GM21367 (cell line): ENCODE results near the gene TP73.
"Not testable (repeated sequence)": the region's sequence is repeated elsewhere in the genome, so short reads cannot be mapped to it uniquely, and the experiment has no call there.

Source experiments
- ATAC-seq: cut with Tn5 transposase; IDR thresholded peaks from one replicate; pipeline ENCODE4 v1.9.1; 2021; ENCODE audit not compliant: unreplicated experiment

TP73 gene

DNA sequence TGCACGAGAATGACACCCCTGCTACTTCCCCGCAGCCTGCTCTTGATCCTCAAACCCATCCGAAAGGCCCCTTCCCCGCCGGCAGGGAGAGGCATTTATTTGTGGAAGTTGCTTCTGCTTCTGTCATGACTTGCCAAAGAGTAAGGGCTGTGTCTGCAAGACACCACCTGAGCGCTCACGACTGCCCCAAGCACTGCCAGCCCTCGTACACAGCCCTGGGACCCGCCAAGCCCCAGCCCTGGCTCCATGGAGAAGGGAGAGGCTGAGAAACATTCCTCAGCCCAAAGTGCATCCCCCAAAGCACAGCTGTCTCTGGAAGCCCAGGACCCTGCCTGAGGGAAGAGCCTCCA is 33.8 kb upstream of the TP73 start:
- no peak for ATAC-seq

DNA sequence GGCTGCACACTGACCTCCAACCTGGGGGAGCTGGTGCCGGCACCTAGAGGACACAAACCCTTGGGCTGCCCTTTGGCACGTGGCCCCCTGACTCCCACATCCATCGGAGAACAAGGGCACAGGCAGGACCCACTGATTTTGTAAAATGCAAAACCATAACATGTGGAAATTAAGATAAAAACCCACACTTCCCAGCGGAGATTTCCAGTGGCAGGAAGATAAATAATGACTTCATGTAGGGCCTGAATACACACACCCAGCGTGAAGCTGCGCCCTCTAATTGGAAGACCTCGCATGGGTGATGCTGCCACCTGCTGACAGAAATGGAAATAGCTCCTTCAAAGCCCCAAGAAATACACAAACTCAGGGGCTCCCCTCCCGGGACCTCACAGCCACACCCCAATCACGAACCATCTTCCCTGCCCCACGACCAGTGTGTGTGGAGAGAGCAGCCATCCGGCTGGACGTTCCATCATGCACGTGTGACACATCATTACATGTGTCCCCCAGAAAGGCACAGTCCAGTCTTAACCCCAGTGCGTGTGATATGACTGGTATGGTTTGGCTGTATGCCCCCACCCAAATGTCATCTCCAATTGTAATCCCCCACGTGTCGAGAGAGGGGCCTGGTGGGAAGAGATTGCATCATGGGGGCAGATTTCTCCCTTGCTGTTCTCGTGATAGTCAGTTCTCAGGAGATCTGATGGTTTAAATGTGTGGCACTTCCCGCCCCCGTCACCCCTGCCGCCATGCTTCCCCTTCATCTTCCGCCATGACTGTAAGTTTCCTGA is 33.2 kb upstream of the TP73 start:
- ATAC-seq = peak; percentile 54

DNA sequence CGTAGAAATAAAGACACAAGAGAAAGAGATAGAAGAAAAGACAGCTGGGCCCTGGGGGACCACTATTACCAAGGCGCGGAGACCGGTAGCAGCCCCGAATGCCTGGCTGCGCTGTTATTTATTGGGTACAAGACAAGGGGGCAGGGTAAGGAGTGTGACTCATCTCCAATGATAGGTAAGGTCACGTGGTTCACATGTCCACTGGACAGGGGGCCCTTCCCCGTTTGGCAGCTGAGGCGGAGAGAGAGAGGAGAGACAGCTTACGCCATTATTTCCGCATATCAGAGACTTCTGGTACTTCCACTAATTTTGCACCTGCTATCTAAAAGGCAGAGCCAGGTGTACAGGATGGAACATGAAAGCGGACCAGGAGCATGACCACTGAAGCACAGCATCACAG is 31.6 kb upstream of the TP73 start:
- ATAC-seq = no peak

DNA sequence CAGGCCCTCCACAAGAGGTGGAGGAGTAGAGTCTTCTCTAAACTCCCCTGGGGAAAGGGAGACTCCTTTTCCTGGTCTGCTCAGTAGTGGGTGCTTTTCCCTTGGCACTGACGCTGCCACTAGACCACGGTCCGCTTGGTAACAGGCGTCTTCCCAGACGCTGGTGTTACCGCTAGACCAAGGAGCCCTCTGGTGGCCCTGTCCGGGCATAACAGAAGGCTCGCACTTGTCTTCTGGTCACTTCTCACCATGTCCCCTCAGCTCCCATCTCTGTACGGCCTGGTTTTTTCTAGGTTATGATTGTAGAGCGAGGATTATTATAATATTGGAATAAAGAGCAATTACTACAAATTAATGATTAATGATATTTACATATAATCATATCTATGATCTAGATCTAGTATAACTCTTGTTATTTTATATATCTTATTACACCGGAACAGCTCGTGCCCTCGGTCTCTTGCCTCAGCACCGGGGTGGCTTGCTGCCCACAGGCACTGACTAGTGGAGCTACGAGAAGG is 31.1 kb upstream of the TP73 start:
- ATAC-seq = not testable (repeated sequence)

DNA sequence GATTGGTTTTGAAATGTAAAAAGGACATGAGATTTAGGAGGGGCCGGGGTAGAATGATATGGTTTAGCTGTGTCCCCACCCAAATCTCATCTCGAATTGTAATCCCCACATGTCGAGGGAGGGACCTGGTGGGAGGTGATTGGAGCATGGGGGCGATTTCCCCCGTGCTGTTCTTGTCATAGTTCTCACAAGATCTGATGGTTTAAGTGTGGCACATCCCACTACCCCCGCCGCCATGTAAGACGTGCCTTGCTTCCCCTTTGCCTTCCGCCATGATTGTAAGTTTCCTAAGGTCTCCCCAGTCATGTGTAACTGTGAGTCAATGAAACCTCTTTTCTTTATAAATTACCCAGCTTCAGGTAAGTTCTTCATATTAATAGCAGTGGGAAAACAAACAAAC is 30.2 kb upstream of the TP73 start:
- ATAC-seq = not testable (repeated sequence)

DNA sequence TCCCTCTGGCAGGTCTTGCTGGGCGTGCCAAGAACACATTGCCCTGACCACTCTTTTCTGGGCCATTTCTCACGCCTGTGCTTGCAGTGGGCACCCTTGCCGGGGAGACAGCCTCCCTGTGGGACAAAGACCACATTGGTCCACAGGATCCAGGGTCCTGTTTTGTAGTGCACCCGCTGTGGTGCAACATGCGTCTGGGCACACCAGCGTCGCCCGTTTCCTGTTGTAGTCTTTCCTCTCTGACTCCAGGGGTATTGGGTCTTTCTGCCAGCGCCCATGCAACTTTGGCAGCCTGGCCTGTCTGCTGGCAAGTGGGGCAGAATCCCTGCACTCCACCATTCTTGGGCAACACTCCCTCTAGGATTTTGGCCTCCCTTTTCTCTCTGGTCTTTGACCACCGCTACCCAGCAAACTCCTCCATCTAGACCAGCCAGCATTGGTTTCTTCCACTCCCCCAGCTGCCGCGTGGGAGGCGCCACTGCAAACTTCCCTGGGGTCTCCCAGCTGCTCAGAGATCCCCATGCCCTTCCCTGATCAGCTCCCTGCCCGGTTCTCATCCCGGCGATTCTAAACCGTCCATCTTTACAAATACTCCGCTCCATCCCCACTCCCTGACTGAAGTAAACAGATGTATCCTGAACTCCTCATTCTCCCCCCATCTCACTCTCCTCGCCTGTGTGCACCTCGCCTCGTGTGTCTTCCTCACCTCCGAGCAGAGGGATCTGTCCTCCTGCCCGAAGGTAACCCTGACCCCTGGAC is 28.7 kb upstream of the TP73 start:
- ATAC-seq = no peak

DNA sequence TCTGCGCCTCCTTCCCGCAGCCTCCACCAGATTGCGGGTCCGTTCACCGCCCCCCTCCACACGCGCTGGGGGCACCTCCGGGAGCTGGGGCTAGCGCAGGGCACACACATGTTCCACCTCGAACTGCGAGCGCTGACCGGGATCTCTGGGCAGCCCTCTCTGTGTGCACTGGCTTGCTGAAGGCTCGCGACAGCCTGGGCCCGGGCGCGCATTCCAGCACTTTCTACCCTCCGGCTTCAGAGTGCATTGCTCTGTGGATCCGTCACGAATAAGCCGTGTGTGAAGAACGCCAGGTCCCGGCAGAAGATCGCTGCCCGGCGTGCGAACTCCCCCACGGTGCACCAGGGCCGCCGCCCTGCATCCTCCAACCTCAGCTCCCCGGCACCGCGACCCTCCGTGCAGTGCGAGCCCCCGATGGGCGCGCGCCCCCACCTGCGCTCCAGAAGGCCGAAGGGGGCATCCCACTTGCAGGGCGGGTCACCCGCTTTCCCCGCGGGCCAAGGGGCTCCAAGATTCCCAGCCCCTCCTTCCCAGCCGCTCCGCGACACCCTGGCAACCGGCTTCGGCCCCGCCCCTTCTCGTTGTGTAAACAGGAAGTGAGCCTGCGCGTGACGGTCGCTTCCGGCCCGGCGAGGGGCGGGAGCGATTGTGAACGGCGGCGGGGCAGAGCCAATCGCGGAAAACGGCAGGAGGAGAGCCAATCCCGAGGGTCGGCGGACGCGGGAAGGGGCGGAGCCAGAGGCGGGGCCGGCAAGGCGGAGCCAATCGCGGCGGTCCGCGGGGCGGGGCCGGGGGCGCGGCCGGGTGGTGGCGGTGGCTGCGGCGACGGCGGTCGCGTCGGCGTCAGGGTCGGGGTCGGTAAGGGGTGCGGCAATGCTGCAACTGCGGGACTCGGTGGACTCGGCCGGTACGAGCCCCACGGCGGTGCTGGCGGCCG is 27.8 kb upstream of the TP73 start, which contains the start of gene TPRG1L:
TPRG1L (plus strand) TSS at position 816 of the 937 bp plus-strand sequence; CDS start at position 874, 58 bp downstream.
- ATAC-seq = peak; percentile 83

DNA sequence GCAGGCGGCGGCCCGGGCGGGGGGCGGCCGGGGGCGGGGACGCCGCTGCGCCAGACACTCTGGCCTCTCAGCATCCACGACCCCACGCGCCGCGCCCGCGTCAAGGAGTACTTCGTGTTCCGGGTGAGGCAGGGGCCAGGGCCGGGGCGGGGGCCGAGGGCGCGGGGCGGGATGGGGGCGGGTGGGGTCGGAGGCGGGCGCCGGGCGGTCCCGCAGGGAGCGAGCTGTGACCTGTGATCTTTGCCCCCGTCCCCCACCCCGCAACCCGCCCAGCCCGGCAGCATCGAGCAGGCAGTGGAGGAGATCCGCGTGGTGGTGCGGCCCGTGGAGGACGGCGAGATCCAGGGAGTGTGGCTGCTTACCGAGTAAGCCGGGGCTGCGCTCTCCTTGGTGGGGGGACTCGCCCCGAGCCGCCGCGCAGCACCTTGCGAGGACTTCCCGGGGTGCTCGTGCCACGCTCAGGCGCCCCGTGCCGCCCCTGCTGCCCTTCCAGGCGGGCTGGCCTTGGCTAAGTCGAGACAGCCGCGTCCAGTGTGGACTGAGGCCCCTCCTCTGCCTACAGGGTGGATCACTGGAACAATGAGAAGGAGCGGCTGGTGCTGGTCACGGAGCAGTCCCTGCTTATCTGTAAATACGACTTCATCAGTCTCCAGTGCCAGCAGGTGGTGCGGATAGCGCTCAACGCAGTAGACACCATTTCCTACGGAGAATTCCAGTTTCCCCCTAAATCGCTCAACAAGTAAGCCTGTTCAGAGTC is 27.0 kb upstream of the TP73 start:
- peak; percentile 6 for ATAC-seq

DNA sequence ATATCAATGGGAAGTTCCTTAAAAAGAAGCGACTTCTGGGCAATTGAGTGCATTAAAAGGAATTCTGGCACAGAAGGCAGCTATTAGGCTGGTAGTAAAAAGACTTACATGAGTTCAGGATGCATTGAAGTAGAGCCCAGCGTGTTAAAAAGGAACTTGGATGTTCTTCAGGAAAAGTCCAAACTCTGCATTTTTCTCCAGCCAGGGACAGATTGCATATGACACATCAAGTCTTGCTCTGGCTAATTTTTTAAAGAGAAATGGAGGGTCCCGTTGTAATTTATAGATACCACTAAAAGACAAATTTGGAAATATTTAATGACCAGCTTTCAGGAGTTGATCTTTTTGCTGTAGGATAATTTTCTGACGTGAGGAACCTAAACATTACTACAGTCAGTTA is 26.3 kb upstream of the TP73 start:
- ATAC-seq = no peak

DNA sequence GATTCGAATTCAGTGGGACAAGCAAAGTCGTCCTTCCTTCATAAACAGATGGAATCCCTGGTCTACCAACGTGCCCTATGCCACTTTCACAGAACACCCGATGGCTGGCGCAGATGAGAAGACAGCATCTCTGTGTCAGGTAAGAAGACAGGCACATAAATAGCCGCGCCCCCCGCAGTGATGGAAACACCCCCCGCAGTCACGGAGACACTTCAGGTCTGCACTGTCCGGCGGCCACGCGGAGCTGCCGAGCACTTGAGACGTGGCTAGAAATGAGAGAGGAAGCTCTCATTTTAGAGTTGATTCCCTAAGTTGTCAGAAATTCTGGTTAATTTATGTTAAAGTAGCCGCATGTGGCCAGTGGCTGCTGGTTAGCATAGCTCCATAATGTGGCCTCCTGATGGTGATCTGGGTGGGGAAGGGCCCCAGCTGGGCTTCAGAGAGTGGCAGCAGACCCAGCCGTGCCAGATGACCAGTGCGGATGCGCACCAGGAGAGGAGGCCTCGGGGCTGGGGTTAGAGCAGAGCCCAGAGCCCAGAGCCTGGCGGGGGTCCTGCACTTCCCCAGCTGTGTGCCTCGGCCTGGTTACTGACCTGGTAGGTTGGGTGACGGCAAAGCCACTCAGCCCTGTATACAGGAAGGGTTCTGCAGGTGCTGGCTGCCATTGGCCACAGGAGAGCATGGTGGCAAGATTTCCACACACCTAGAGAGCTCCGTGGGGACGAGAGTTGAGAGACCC is 24.6 kb upstream of the TP73 start:
- no peak for ATAC-seq

DNA sequence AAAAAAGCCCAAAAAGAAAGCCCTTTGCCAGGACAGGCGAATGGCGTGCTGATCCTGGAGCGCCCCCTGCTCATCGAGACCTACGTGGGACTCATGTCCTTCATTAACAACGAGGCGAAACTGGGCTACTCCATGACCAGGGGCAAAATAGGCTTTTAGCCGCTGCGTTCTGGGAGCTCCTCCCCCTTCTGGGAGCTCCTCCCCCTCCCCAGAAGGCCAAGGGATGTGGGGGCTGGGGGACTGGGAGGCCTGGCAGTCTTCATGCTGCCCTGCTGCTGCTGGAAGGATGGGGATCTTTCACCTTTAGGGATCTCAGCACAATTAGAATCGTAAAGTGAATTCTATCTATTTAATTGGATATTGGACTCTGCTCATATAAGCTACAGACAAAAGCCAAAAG is 23.9 kb upstream of the TP73 start:
- no peak for ATAC-seq

DNA sequence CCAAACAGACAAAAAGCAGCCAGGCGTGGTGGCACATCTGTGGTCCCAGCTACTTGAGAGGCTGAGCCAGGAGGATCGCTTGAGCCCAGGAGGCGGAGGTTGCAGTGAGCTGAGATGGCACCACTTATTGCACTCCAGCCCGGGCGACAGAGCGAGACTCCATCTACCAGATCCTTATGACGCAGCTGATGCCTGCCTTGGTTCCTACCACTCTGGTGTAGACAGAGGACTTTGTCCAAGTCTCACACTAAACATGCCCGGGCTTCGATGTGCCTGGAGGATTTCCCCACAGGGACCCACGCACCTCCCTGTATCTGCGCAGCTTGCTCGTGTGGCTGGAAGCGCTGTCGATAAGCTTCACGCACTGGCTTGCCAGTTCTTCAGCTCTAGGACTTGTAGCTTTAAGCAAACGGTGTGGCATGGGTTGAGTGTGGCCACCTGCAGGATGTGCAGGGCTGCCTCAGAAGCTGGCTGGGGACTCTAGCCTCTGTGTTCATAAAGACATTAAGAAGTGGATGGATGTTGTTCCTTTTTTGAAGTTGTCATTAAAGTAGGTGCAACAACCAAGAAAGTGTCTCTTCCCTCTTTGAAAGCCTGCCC is 22.7 kb upstream of the TP73 start:
- no peak for ATAC-seq

DNA sequence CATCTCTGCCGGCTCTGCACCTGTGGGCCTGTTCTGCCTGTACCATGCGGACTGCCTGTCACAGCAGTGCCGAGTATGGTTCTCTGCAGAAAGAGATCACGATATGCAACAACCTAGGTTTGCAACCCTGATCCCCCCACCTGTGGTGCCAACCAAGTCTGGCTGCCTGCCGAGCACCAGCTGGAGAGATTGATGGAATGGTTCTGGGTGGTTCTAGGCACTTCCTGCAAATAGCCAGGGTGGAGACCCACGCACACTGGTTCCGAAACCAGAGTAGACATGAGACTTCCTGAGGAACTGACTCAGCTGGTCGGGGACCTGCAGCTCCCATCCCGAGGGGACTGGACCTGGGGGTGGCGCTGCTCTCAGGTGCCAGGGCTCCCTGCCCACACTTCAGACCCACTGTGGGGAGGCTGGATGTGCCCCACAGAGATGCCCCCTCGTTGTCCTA is 22.1 kb upstream of the TP73 start:
- no peak for ATAC-seq

DNA sequence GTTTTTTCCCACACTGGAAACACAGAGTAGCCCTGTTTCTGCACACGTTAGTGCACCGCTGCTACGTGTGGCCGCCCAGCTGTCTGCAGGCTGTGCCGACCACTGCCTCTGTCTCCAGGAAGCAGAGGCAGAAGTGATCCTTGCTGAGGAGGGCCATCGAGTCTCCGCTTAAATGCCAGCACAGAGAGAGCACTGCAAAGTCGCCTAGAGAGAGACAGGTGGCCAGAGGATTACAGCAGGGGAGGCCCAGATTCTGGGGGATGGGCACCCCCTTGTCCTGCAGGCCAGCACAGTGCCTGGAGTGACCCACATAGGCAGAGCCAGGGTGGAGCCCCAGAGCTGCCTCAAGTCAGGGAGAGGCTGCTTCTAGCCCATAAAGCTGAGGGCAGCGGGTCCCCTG is 21.4 kb upstream of the TP73 start:
- no peak for ATAC-seq

DNA sequence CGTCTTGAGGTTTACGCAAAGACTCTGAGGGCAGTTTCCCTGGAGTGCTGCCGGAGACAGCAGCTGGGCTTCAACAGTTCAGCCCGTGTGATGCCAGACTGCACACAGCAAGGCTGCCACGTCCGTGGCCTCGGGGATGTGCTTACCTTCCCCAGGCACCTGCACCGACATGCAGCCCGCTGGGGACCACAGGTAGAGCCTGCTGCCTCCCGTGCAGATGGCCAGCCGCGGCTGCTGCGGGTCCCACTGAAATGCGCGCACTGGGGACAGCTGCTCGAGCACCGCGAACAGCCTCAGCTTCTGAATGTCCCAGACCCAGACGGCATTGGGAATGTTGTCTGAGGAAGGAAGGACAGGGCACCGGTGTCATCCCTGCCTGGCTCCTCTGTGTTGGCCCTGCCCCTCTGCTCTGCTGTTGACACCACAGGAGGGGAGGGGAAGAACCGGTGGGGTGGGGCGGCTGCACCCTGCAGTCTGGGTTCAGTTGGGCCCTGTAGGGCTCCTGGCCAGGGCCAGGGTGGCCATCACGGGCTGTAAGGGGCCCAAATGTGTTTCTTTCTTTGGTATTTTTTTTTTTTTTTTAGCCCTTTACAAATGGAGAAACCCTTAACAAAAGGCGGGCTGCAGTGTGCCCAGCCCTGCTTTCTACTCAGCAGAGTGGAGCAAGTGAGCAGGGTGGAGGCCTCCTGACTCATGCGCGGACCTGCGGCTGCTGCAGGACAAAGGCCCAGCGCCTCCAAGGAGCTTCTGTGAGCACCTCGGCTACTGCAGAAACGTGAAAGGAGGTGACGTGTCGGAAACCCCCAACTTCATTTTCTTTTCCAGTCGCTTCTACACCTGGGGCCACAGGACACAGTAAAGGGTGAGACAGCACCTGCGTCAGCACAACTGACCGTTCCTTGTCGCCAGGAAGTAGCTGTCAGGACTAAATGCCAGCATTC is 20.7 kb upstream of the TP73 start:
- ATAC-seq = no peak

DNA sequence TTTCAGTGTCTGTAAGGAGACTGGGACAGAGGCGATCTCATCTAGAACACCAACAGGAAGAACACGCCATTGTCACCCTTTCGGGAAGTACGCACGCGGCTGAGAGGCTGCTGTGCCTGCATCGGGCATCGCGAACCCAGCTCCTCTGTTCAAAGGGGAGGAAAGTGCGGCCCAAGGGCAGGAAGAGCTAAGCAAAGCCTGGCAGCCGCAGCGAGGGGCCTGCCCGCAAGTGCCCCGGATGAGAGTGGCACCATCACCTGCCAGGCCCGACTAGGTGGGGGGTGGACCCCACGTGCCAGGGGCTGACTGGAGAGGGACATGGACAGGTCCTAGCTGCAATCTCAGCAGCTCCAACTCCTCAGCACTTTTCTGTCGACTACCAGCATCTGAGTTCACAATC is 20.0 kb upstream of the TP73 start:
- ATAC-seq = no peak

DNA sequence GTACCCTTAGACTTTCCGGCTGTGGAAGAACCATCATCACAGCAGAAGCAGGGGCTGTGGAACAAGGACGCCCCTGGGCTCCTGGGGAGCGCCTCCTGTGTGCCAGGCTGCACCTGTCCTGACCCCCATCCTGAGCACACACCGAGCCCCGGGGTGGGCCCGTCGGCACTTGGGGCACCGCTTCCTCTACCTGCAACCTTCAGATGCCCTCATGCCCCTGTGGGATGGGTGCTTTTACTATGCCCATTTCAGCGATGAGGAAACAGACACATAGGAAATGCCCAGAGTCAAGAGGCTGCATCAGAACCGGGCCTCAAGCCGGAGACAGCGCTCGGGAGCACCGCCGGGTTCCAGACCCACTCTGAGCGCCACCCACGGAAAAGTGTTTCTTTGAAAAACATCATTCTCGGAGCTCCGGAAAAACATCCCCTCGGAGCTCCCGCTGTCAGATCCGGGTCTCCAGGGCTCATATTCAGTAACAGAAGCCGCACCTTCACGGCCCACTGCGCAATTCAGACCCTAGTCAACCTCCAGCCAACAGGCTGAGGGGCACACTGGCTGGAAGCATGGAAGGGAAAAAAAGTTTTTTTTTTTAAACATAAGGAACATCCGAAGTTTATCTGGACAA is 19.5 kb upstream of the TP73 start:
- no peak for ATAC-seq
